CD4-positive, CD25-positive, alpha-beta regulatory T cell (primary cell): ENCODE data around the gene CHRNA1. TPM values are rescaled to one million over a fixed set of nuclear protein-coding genes. Genes with fewer than 3 reads are reported as not detected.

Experiments used
- ATAC-seq, 2 donors: fragments of 150-1000 bp; cut with Tn5 transposase; one replicate each; pipeline ENCODE4 v1.10.0; 2021; ENCODE audit warnings: low read depth in 2 of 2, moderate number of reproducible peaks in 2 of 2, moderate library complexity in 1 of 2
- DNase-seq, 3 donors: peaks; one replicate each; pipeline versions ENCODE4 v3.0.0 to v3.0.0-alpha.2; 2012 to 2022; ENCODE audit warnings: mixed read lengths in 1 of 3
- H3K27ac ChIP-seq: one replicate; pipeline ENCODE4 v1.7.0; 2013; ENCODE audit warnings: mild to moderate bottlenecking, low read length; ENCODE audit not compliant: insufficient read depth, poor library complexity, severe bottlenecking
- H3K27me3 ChIP-seq: one replicate; pipeline ENCODE4 v1.7.0; 2013; ENCODE audit warnings: low read length; ENCODE audit not compliant: control insufficient read depth, insufficient read depth
- H3K36me3 ChIP-seq: one replicate; pipeline ENCODE4 v1.7.0; 2013; ENCODE audit warnings: mild to moderate bottlenecking, low read length, moderate library complexity; ENCODE audit not compliant: control insufficient read depth, insufficient read depth
- H3K4me1 ChIP-seq: 2 replicates; pipeline ENCODE4 v1.7.0; 2013; ENCODE audit warnings: mild to moderate bottlenecking, low read length; ENCODE audit not compliant: insufficient read depth, control insufficient read depth, poor library complexity, severe bottlenecking
- H3K4me3 ChIP-seq: one replicate; pipeline ENCODE4 v1.7.0; 2013; ENCODE audit warnings: low read depth, mild to moderate bottlenecking, low read length, moderate library complexity
- H3K9me3 ChIP-seq, 2 experiments: 1 replicate in 1 of 2; 2 replicates in 1 of 2; pipeline ENCODE4 v1.7.0; 2013; ENCODE audit warnings: low read length in 2 of 2, mild to moderate bottlenecking in 1 of 2, moderate library complexity in 1 of 2; ENCODE audit not compliant: control insufficient read depth in 2 of 2
- H3K27ac Mint-ChIP-seq, 3 donors: one replicate each; pipeline ENCODE4 v1.8.0; 2020 to 2022; ENCODE audit warnings: mild to moderate bottlenecking in 3 of 3, mixed read lengths in 3 of 3, moderate library complexity in 2 of 3
- H3K27me3 Mint-ChIP-seq: one replicate; pipeline ENCODE4 v1.8.0; 2022; ENCODE audit warnings: mild to moderate bottlenecking, mixed read lengths
- H3K36me3 Mint-ChIP-seq: one replicate; pipeline ENCODE4 v1.8.0; 2020; ENCODE audit warnings: mixed read lengths
- H3K4me1 Mint-ChIP-seq, 4 donors: one replicate each; pipeline ENCODE4 v1.8.0; 2020 to 2022; ENCODE audit warnings: mixed read lengths in 4 of 4, mild to moderate bottlenecking in 1 of 4
- H3K4me3 Mint-ChIP-seq, 4 donors: one replicate each; pipeline ENCODE4 v1.8.0; 2020 to 2022; ENCODE audit warnings: mild to moderate bottlenecking in 4 of 4, mixed read lengths in 4 of 4, moderate library complexity in 3 of 4
- H3K9me3 Mint-ChIP-seq, 7 donors: one replicate each; pipeline ENCODE4 v1.8.0; 2020 to 2022; ENCODE audit warnings: mixed read lengths in 7 of 7, mild to moderate bottlenecking in 3 of 7, moderate library complexity in 2 of 7
- polyA plus RNA-seq, 4 donors: library from polyadenylated mRNA; unstranded; fragments of 300-500 nt; fragmentation: Illumina TruSeq; gene quantifications; one replicate each; pipeline ENCODE4 v1.2.3, GENCODE V29; 2021
- total RNA-seq: library from RNA; stranded (reverse); gene quantifications from one replicate; pipeline ENCODE4 v1.2.3, GENCODE V29; 2022

CHRNA1 gene
- total and polyA plus RNA-seq, 5 donors from 2014 or later = 0.25 to 0.68 (median 0.48) TPM; not detected in 1

- Mint-ChIP-seq H3K27ac (no peak overlapping the region), H3K4me3 (no peak overlapping the region), H3K36me3 (no peaks in the 10 kb centered on the region), H3K9me3 (no peaks in the 10 kb centered on the region), H3K27me3 (peaks cover 48% of the 10 kb centered on the region), H3K4me1 (peaks cover 0 to 3% (median 0%) of the 10 kb centered on the region in 4 donors)
- ATAC-seq (no peak), DNase-seq (no peak)
- Histone ChIP-seq H3K36me3 (no peaks in the 10 kb centered on the region), H3K4me1 (no peaks in the 10 kb centered on the region), H3K27me3 (peaks cover 7% of the 10 kb centered on the region), H3K27ac (no peak overlapping the region), H3K4me3 (no peak overlapping the region), H3K9me3 (no peaks in the 10 kb centered on the region)
Measured at GRCh38 chr2:174702541-174702940, 61.7 kb downstream of the CHRNA1 start.

- Mint-ChIP-seq H3K9me3 (no peaks in the 10 kb centered on the region), H3K27me3 (peaks cover 37% of the 10 kb centered on the region), H3K36me3 (no peaks in the 10 kb centered on the region), H3K27ac (no peak overlapping the region), H3K4me1 (peaks cover 0 to 7% (median 0%) of the 10 kb centered on the region in 4 donors), H3K4me3 (no peak overlapping the region)
- Histone ChIP-seq H3K9me3 (no peaks in the 10 kb centered on the region), H3K4me1 (no peaks in the 10 kb centered on the region), H3K36me3 (no peaks in the 10 kb centered on the region), H3K4me3 (no peak overlapping the region), H3K27ac (no peak overlapping the region), H3K27me3 (peaks cover 4% of the 10 kb centered on the region)
- DNase-seq (peak in 2 of 3 donors; percentile 63 to 71), ATAC-seq (peak; percentile 67 to 71)
Measured at GRCh38 chr2:174699993-174700766, 64.1 kb downstream of the CHRNA1 start.

Other genes starting within 250 kb of the CHRNA1 start
- 473 TPM for gene WIPF1, start 166.7 kb downstream of the CHRNA1 start, total RNA-seq
- gene WIPF1, start 166.7 kb downstream of the CHRNA1 start, polyA plus RNA-seq = 100 to 1,000 TPM in 2 of 4 donors, 10 to 100 TPM in 2; 95.5 to 114 (median 105) TPM
- 10.7 TPM for gene CHN1, start 240.9 kb upstream of the CHRNA1 start, total RNA-seq
- gene CHN1, start 240.9 kb upstream of the CHRNA1 start, polyA plus RNA-seq = 10 to 100 TPM in 3 of 4 donors, 1 to 10 TPM in 1; 6.6 to 17.9 (median 13.2) TPM